AG04450 (cell line): ENCODE results near the gene RARG. TPM values are rescaled to one million over a fixed set of nuclear protein-coding genes. Genes with fewer than 3 reads are reported as not detected.

Source experiments
- CTCF ChIA-PET: fragments of 300-600, 350-600 bp; formaldehyde crosslinking; extraction: SDS; loops from one replicate; lab custom pipeline; 2022; ENCODE audit warnings: antibody characterized with exemption, inconsistent platforms; lab: Charles Lee
- POLR2A ChIA-PET: fragments of 350-600 bp; formaldehyde crosslinking; extraction: SDS; loops from one replicate; lab custom pipeline; 2021; ENCODE audit warnings: antibody characterized with exemption, inconsistent platforms; lab: Yijun Ruan, JAX
- DNase-seq: peaks from one replicate; pipeline ENCODE4 v3.0.0-alpha.2; 2011; ENCODE audit warnings: low read depth, low spot score
- H3K27ac ChIP-seq: one replicate; pipeline ENCODE4 v1.5.1; 2012; ENCODE audit warnings: low read depth, low read length, control low read depth
- H3K27me3 ChIP-seq: one replicate; pipeline ENCODE4 v1.6.0; 2012; ENCODE audit warnings: low read length; ENCODE audit not compliant: control insufficient read depth, insufficient read depth
- H3K4me3 ChIP-seq: 2 replicates; pipeline ENCODE4 v1.5.1; 2011; ENCODE audit warnings: mild to moderate bottlenecking, low read depth, low read length, control low read depth
- H3K9me3 ChIP-seq: 2 replicates; pipeline ENCODE4 v1.5.1; 2012; ENCODE audit warnings: low read length; ENCODE audit not compliant: control insufficient read depth, insufficient read depth
- polyA plus RNA-seq: library from polyadenylated mRNA; depleted of rRNA; stranded (reverse); fragments of >200 nt; gene quantifications from 2 replicates; pipeline ENCODE4 v1.2.3, GENCODE V29; 2011
- TF ChIP-seq, protein P1 (sequence below): IDR thresholded peaks from 2 replicates; pipeline ENCODE4 v1.5.1; 2011; ENCODE audit warnings: low read depth, low read length, control low read depth, inconsistent platforms

Gene RARG
- polyA plus RNA-seq, 1 experiment, result 20.1 TPM

DNA sequence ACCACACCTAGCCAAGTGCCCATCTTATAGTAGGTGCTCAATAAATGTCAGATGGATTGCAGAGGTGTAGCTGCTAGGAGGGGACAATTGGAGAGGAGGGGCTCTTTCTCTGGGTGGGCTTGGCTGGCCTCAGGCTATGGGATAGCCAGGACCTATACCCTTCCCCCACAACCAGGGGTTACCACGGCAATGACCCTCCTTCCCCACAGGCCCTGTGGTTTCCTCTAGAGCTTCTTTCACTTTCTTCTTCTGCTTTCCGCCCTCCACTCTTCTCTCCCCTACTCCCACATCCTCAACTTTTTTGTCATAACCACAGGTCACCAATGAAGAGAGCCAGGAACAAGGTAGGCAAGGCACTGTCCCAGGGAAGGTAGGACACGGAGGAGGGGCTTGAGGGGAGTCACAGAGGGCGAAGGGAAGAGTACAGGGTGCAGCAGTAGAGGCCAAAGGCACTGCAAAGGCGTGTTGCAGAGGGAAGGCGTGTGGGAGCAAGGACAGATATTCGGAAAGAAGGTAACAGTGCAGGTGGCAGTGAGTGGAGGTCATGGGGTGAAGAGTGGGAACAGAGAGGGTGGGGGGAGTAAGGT lies 23.0 kb downstream of the RARG start:
- CTCF ChIA-PET, result interaction anchor here (1.6 to 9.1 kb wide), 4 partner anchors 78 to 136 kb away, joined by 4 to 137 read pairs (median 6); partner anchors contain the start of gene AAAS
- TF ChIP-seq, protein P1, sequence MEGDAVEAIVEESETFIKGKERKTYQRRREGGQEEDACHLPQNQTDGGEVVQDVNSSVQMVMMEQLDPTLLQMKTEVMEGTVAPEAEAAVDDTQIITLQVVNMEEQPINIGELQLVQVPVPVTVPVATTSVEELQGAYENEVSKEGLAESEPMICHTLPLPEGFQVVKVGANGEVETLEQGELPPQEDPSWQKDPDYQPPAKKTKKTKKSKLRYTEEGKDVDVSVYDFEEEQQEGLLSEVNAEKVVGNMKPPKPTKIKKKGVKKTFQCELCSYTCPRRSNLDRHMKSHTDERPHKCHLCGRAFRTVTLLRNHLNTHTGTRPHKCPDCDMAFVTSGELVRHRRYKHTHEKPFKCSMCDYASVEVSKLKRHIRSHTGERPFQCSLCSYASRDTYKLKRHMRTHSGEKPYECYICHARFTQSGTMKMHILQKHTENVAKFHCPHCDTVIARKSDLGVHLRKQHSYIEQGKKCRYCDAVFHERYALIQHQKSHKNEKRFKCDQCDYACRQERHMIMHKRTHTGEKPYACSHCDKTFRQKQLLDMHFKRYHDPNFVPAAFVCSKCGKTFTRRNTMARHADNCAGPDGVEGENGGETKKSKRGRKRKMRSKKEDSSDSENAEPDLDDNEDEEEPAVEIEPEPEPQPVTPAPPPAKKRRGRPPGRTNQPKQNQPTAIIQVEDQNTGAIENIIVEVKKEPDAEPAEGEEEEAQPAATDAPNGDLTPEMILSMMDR, result no peak
- no peak overlapping the region for H3K27ac ChIP-seq
- no peak overlapping the region for H3K4me3 ChIP-seq
- POLR2A ChIA-PET, result no interaction called here
- H3K9me3 ChIP-seq, result no peaks in the 10 kb centered on the region
- H3K27me3 ChIP-seq, result no peaks in the 10 kb centered on the region
- no peak for DNase-seq

DNA sequence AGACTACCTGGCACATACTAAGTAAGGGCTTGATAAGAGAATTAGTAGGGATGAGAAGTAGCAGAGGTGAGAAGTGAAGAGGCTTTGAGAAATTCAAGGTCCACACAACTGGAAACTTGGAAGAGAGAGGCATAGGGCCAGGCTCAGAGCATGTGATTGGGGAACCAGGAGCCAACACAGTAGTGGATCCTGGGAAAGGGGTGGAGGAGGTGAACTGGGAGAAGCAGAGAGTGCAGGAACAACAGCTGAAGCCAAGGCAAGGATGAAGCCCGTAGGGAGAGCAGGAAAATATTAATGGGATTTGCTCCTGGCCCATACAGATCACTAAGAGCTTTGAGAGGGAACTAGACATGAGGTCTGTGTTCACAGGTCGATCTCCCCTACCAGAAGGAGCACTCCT lies 23.6 kb downstream of the RARG start:
- POLR2A ChIA-PET, result no interaction called here

DNA sequence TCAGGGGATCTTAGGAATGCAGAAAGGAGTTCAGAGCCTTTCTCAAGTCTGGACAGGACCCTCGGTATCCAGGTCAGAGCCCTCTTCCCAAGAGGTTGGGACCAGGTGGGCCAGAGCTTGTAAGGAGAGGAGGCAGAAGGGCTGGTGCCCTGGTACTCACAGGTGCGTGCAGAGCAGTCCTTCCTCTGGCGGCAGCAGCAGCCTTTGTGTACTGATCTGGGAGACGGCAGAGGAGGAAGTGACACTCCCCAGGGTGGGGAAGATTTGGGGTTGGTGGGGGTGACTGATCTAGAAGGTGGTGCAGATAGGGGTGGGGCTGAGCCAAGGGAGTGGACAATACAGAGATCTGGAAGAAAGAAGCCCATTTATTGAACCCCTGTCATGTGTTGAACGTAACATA lies 25.0 kb downstream of the RARG start, which contains the start of gene ITGB7:
Gene ITGB7, minus strand, starts transcription at position 210 of the 400 bp plus-strand sequence. CDS start 6,808 bp downstream, outside the sequence.
- H3K4me3 ChIP-seq, result no peak within 1 kb of the TSS
- TF ChIP-seq, protein P1, result no peak
- ChIA-PET POLR2A (no interaction called here), CTCF (interaction anchor here (0.8 to 1.9 kb wide), 3 partner anchors 9 to 116 kb away, joined by 3 to 5 read pairs (median 4); partner anchors contain the start of gene AAAS)
- H3K9me3 ChIP-seq, result no peaks in the 10 kb centered on the region
- no peaks in the 10 kb centered on the region for H3K27me3 ChIP-seq
- no peak for DNase-seq
- peak within 1 kb of the TSS; percentile 81 for H3K27ac ChIP-seq

More for the DNA sequence above, 23.6 kb downstream of the RARG start:
- no peak for DNase-seq
- CTCF ChIA-PET, result interaction anchor here (0.6 to 9.1 kb wide), 6 partner anchors 11 to 170 kb away, joined by 3 to 137 read pairs (median 4); partner anchors contain the start of gene AAAS
- no peaks in the 10 kb centered on the region for H3K27me3 ChIP-seq
- TF ChIP-seq, protein P1, result no peak
- no peak overlapping the region for H3K27ac ChIP-seq
- H3K9me3 ChIP-seq, result no peaks in the 10 kb centered on the region
- H3K4me3 ChIP-seq, result no peak overlapping the region

DNA sequence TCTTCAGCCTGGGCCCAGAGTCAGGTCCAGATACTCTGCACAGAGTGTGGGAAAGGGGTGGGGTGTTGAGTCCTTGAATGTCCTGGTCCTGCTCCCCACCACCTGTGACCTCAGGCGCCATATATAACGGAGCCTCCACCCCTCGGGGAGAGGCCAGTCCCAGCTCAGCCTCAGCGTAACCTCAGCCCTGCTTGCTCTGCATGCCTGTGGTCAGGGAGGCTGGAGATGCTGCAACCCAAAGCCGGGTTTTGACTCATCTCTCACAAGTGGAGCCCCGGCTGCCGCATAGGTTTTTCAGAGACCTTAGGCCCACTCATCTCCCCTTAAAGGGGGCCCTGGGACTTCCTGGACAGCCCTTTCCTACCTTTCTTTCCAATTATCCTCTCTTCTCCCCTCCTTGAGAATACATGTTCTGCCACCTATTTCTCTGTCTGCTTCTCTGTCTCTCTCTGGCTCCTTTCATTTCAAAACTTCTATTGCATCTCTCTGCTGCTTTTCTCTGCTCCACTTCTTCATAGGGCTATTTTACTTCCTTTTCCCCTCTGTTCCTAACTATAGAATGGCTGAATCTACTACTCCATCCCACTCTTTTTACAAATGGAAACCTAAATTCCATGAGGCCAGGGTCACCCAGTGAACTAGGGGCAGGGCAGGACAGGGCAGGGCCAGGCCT lies 26.1 kb downstream of the RARG start:
- H3K9me3 ChIP-seq, result no peaks in the 10 kb centered on the region
- POLR2A ChIA-PET, result interaction anchor here (0.6 kb wide), 1 partner anchor 140 kb away, joined by 3 read pairs; no protein-coding TSS in a partner anchor

More for the DNA sequence above, 26.1 kb downstream of the RARG start:
- no peak overlapping the region for H3K4me3 ChIP-seq
- peak; percentile 61 for DNase-seq
- H3K27ac ChIP-seq, result peak overlapping the region; percentile 81
- TF ChIP-seq, protein P1, result no peak
- no peaks in the 10 kb centered on the region for H3K27me3 ChIP-seq
- CTCF ChIA-PET, result interaction anchor here (1.9 kb wide), 1 partner anchor 115 kb away, joined by 5 read pairs; the partner anchor contains the start of gene AAAS
